HG03520 (cell line): ENCODE data around the gene CDH1.

ENCODE experiments used
- ATAC-seq: cut with Tn5 transposase; IDR thresholded peaks from one replicate; pipeline ENCODE4 v1.9.1; 2021; ENCODE audit warnings: mild to moderate bottlenecking, moderate library complexity; ENCODE audit not compliant: unreplicated experiment

The CDH1 gene

GRCh38 chr16:68731637-68732036 lies 5.5 kb upstream of the CDH1 start:
- no peak for ATAC-seq

GRCh38 chr16:68732042-68732680 lies 4.9 kb upstream of the CDH1 start:
- ATAC-seq = no peak

GRCh38 chr16:68732741-68733399 lies 4.2 kb upstream of the CDH1 start:
- no peak for ATAC-seq

- no peak for ATAC-seq
These were observed 3.5 kb upstream of the CDH1 start for GRCh38 chr16:68733570-68733969.

- no peak for ATAC-seq
These were observed 2.3 kb upstream of the CDH1 start for GRCh38 chr16:68734782-68735181.

- no peak for ATAC-seq
These were observed 531 bp upstream of the CDH1 start for GRCh38 chr16:68736561-68736960.

- ATAC-seq = no peak
These were observed 888 bp downstream of the CDH1 start for GRCh38 chr16:68737730-68738629.

GRCh38 chr16:68739964-68740627 lies 3.0 kb downstream of the CDH1 start:
- ATAC-seq = no peak

- ATAC-seq = no peak
These were observed 3.7 kb downstream of the CDH1 start for GRCh38 chr16:68740628-68741346.

GRCh38 chr16:68743664-68744063 lies 6.6 kb downstream of the CDH1 start:
- no peak for ATAC-seq

- ATAC-seq = no peak
These were observed 7.7 kb downstream of the CDH1 start for GRCh38 chr16:68744744-68745280.

GRCh38 chr16:68746951-68747350 lies 9.9 kb downstream of the CDH1 start:
- ATAC-seq = no peak

GRCh38 chr16:68749432-68749831 lies 12.3 kb downstream of the CDH1 start:
- no peak for ATAC-seq

GRCh38 chr16:68750193-68750695 lies 13.2 kb downstream of the CDH1 start:
- ATAC-seq = no peak

- ATAC-seq = no peak
These were observed 14.1 kb downstream of the CDH1 start for GRCh38 chr16:68751160-68751559.

GRCh38 chr16:68752602-68753001 lies 15.5 kb downstream of the CDH1 start:
- no peak for ATAC-seq

GRCh38 chr16:68754084-68754792 lies 17.1 kb downstream of the CDH1 start:
- ATAC-seq = no peak

- peak; percentile 75 for ATAC-seq
These were observed 19.3 kb downstream of the CDH1 start for GRCh38 chr16:68756239-68756915.

- ATAC-seq = no peak
These were observed 20.5 kb downstream of the CDH1 start for GRCh38 chr16:68757625-68757935.
